HG02884 (cell line): Measurements from ENCODE around the gene PLEKHG5.
"Not testable (repeated sequence)": the region's sequence is repeated elsewhere in the genome, so short reads cannot be mapped to it uniquely, and the experiment has no call there.

Experiments used
- ATAC-seq: cut with Tn5 transposase; IDR thresholded peaks from one replicate; pipeline ENCODE4 v1.9.1; 2021; ENCODE audit warnings: mild to moderate bottlenecking, moderate library complexity; ENCODE audit not compliant: unreplicated experiment

Gene PLEKHG5

DNA sequence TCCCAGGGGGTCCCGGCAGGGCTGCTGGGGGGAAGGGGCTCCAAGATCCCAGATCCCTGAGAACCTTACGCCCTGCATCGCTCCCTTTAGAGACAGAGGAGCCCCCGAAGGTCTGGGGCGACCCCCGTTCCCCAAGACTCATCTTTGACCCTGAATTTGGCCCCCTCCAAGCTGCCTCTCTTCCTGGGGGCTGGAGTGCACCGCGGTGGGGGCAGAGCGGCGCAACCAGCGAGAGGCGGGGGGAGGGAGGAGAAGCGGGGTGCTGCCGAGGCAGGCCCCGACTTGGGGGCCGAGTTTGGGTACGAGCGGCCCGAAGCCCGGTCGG lies 5.4 kb upstream of the PLEKHG5 start:
- no peak for ATAC-seq

- ATAC-seq = no peak
These were observed 4.9 kb upstream of the PLEKHG5 start for GRCh38 chr1:6496365-6496721.

GRCh38 chr1:6495540-6496364 lies 4.3 kb upstream of the PLEKHG5 start:
- ATAC-seq = no peak

- ATAC-seq = no peak
These were observed 3.6 kb upstream of the PLEKHG5 start for GRCh38 chr1:6495041-6495441.

GRCh38 chr1:6494627-6495026 lies 3.2 kb upstream of the PLEKHG5 start:
- ATAC-seq = no peak

DNA sequence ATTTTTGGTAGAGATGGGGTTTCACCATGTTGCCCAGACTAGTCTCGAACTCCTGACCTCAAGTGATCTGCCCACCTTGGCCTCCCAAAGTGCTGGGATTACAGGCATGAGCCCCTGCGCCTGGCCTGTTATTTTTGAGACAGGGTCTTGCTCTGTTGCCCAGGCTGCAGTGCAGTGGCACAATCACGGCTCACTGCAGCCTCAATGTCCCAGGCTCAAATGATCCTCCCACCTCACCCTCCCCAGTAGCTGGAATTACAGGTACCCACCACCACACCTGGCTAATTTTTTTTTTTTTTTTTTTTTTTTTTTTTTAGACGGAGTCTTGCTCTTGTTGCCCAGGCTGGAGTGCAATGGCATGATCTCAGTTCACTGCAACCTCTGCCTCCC lies 2.4 kb upstream of the PLEKHG5 start:
- not testable (repeated sequence) for ATAC-seq

DNA sequence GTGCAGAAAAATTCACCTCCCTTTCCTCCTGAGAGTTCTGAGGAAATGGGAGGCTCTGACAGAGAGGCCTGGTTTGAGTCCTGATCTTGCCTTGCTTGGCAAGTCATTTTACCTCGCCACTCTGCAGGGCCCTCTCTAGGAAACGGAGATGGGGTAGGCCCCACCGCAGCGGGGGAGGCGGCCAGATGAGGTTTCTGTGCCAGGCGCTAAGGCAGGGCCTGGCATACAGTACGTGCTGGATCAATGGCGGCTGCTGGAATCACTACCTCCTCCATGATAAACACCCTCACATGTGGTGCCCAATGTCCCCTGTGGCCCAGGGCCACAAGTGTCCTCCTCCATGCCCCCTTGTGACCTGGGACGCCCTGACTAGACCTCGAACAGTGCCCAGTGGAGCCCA lies 499 bp upstream of the PLEKHG5 start:
- no peak for ATAC-seq

DNA sequence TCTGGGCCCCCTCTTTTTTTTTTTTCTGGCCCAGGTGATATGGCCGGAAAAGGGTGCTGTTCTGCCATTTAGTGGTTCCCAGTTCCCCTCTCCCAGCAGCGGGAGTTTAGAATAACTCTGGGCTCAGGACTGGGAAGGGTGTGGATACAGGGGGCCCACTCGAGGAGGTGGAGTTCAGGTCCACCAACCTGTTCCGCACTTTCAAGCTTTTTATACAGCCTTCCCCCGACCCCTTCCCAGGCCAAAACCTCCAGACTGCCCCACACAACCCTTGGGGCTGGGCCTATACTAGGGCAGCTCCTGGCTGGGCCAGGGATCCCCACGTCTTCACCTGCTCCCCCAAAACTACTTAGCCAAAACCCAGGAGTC lies 402 bp downstream of the PLEKHG5 start:
- no peak for ATAC-seq

DNA sequence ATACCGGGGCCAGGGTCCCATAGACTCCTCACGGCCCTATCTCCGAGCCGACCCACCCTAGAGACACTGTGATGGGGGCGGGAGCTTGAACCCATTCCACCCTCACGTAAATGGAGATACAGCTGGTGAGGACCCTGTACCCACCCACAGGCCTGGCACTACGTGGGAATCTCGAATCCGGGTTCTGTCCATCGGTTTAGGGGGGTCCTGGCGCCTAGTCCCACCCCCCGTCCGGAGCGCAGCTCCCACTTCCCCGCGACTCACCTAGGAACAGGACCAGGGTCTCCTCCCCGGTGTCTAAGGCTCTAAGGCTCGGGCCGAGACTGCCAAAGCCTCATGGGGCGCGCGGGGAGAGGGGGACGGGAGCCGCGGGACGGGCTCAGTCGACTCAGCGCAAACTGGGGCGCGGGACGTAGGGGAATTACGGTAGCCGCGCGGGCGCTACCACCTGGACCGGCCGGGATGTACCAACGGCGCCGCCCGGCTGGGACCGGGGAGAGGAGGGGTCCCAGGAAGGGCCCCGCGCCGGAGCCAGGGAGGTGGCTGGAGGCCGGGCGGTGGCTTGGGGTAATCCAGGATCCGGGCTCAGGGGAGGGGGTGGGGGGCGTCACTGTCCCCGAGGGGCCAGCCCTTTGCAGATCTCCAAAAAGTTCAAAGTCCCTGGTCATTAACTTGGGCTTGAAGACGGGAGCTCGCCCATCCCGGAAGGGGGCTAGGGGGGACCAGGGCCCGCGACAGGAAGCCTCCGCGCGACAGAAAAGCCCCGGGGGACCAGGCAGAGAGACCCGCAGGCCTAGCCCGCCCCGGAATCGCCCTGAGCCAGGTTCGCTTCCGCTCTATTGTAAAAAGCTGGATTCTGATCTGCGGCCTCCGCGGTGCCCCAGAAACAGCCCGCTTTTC lies 1.0 kb downstream of the PLEKHG5 start:
- no peak for ATAC-seq

DNA sequence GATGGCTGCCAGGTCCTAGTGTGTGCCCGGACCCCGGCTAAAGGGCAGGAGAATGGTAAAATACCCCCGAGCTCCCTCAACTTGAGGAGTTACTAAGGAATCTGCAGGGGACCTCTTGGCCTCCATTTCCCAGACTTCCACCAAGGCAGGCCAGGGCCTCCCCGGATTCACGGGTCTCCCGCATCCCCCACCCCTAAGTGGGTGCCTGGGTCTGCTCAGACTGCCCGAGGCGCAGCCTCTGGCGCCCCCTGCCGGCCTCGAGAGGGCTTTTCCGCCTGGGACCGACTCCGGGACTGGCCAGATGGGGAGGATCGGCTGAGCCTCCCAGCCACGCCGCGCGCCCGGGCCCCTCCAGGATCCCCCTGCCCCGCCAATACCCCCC lies 1.7 kb downstream of the PLEKHG5 start:
- no peak for ATAC-seq

- ATAC-seq = no peak
These were observed 2.1 kb downstream of the PLEKHG5 start for GRCh38 chr1:6489383-6489765.

DNA sequence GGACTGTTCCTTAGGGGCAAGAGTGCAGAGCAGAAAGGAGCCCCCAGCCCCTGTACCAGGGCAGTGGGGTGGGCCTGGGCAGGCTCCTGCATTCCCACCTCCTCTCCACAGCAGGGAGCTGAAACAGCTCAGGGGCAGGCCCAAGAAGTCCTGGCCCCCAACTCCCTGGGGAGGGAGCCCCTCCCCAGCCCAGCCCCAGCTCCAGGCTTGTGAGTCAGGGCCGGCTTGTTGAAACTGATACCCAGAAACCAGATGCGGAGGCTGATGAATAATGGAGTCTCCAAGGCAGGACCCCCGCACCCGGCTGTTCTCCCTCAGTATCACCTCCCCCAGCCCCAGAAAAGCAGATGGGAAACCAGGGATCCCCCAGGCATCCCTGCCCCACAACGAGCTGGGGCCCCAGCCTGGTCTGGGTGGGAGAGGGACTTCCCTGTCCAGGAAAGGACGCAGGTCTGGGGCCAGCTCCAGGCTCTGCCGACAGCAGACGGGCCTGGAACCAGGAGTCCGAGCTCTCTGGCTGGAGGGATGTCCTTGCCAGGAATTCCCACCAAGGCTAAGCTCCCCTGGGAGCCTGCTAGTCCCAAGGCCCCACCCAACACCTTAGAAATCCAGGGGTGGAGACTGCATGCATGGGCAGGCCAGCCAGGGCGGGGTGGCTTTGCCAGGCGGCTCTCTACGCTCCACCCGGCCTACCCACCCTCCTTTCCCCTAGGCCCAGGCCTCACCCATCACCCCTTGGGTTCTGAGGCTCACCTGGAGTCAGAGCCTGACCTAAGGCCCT lies 2.7 kb downstream of the PLEKHG5 start:
- no peak for ATAC-seq

GRCh38 chr1:6487804-6488484 lies 3.5 kb downstream of the PLEKHG5 start:
- ATAC-seq = no peak

DNA sequence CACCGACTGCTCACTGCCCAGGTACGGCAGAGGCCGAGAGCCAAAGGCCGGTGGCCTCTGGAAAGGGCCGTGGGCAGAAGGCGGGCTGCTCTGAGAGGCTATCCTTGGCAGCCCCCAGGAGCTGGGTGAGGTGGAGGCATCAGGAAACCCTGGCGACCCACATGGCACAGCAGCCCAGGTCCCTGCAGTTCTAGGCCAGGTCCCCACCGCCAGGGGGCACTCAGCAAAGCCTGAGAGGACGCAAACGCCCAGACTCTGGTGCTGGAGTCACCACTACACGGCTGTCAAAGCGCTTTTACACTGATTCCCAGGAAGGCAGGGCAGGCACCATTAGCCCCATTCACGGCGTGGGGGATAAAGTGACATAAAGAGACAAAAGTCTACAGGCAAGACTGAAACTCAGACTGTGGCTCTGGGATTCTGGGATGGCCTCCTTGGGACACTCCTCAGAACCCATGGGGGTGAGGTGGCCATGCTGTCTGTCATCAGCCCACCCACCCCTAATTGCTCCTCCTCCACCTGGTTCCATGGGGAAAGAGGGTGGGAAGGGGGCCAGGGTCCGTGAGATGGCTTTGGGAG lies 4.9 kb downstream of the PLEKHG5 start:
- ATAC-seq = no peak

DNA sequence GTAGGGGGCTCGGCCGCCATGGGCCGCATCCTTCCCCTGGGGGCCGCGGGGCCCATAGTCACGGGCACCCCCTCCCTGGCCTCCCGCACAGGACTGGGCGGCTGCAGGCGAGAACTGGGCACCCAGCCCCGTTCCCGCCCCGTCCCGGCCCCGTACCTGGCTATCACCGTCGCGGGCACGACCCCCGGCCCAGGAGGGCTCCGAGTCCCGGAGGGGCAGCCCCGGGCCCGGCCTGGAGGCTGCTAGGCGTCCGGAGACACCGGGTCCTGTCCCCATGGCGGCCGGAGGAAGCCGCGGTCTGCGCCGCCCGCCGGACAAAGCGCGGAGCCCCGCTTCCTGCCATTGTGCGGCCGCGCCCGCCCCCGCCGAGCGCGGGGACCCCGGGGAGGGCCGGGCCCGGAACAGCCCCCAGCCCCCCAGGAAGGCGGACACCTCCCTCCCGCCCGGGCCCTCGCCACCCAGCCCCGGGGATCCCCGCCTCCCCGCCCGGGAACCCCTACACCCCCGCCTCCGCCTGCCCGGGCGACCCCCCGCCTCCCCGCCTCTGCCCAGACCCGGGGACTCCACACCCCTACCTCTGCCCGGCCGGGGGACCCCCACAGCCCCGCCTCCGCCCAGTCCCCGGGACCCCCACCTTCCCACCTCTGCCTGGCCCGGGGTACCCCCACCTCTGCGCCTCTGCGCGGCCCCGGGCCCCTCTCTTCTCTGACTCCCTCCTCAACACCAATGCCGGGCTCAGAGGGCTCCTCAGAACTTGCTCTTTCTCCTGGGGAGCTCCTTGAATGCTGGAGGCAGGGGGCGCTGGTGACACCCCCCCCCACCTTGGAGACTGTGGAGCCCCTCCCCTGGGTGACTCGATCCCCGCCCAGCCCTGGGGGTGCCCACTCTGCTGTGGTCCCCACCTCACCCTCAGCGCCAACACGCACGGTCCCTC lies 6.0 kb downstream of the PLEKHG5 start:
- ATAC-seq = no peak

DNA sequence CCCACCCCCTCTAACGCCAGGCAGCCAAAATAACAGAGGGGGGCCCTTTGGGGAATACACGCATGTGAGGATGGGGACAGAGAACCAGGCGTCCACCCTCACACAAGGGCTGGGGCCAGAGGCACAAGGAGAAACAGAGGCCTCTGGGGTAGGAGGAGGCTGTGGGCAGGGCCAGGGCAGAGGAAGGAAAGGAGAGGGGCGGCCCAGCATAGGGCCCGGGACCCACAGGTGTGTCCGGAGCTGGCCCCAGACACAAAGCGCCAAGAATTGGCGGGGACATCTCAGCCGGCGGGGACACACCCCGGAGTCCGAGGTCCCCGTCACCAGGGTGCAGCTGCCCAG lies 6.7 kb downstream of the PLEKHG5 start:
- no peak for ATAC-seq

DNA sequence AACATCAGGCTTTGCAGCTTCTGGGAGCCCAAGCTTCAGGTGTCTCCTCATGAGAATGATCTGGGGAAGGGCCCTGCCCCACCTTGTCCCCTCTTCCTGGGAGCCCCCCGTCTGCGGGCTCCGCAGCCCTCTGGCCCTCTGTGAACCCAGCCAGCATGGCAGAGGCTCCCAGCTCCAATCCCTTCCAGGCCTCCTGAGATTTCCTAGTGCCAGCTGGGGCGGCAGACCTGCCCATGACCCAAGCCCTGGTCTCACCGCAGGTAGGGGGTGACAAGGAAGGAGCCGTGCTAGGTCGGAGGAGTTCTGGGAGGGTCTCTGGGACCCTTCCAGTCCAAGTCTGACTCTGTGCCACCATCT lies 7.7 kb downstream of the PLEKHG5 start:
- ATAC-seq = no peak

- ATAC-seq = no peak
These were observed 8.3 kb downstream of the PLEKHG5 start for GRCh38 chr1:6483017-6483760.

- ATAC-seq = no peak
These were observed 9.6 kb downstream of the PLEKHG5 start for GRCh38 chr1:6481820-6482219.
